Loucy (cell line): ENCODE data around the gene EDEM2.

Source experiments
- H2AFZ ChIP-seq: fragments of 200-600 bp; sonication (generic); 2 replicates; pipeline ENCODE4 v1.6.0; 2016; ENCODE audit warnings: antibody characterized with exemption, mild to moderate bottlenecking, low read length, moderate library complexity
- H3F3A ChIP-seq: fragments of 200-600 bp; 2 replicates; pipeline ENCODE4 v1.6.0; 2016; ENCODE audit warnings: antibody characterized with exemption, low read depth, mild to moderate bottlenecking
- H3K27me3 ChIP-seq: fragments of 200-600 bp; sonication (generic); 2 replicates; pipeline ENCODE4 v1.6.1; 2014; ENCODE audit warnings: low read length, mild to moderate bottlenecking; ENCODE audit not compliant: insufficient read depth, poor library complexity, severe bottlenecking
- H3K36me3 ChIP-seq: fragments of 200-600 bp; sonication (generic); 2 replicates; pipeline ENCODE4 v1.6.1; 2016; ENCODE audit warnings: low read length; ENCODE audit not compliant: insufficient read depth
- H3K4me1 ChIP-seq: fragments of 200-600 bp; sonication (generic); 2 replicates; pipeline ENCODE4 v1.5.1; 2014; ENCODE audit warnings: low read length, mild to moderate bottlenecking; ENCODE audit not compliant: insufficient read depth, poor library complexity, severe bottlenecking
- H3K4me2 ChIP-seq: fragments of 200-600 bp; sonication (generic); 2 replicates; pipeline ENCODE4 v1.6.0; 2014; ENCODE audit warnings: antibody characterized with exemption, low read length, low read depth, mild to moderate bottlenecking; ENCODE audit not compliant: poor library complexity, severe bottlenecking
- H3K4me3 ChIP-seq: fragments of 200-600 bp; sonication (generic); 2 replicates; pipeline ENCODE4 v1.5.1; 2014; ENCODE audit warnings: low read length, mild to moderate bottlenecking, mixed read lengths; ENCODE audit not compliant: poor library complexity, severe bottlenecking
- H3K79me2 ChIP-seq: fragments of 200-600 bp; sonication (generic); 2 replicates; pipeline ENCODE4 v1.6.1; 2014; ENCODE audit warnings: low read length; ENCODE audit not compliant: insufficient read depth
- H3K9ac ChIP-seq: fragments of 200-600 bp; sonication (generic); 2 replicates; pipeline ENCODE4 v1.6.0; 2014; ENCODE audit warnings: mild to moderate bottlenecking, low read depth, low read length, moderate library complexity; ENCODE audit not compliant: poor library complexity, severe bottlenecking
- H3K9me2 ChIP-seq: fragments of 200-600 bp; sonication (generic); replicated peaks from 2 replicates; pipeline ENCODE4 v1.6.1; 2016; ENCODE audit warnings: low read depth, low read length, mixed read lengths
- H3K9me3 ChIP-seq: fragments of 200-600 bp; sonication (generic); 2 replicates; pipeline ENCODE4 v1.6.1; 2014; ENCODE audit warnings: mild to moderate bottlenecking, antibody characterized with exemption, low read length, low read depth; ENCODE audit not compliant: insufficient read depth
- H4K20me1 ChIP-seq: fragments of 200-600 bp; sonication (generic); 2 replicates; pipeline ENCODE4 v1.6.0; 2014; ENCODE audit warnings: antibody characterized with exemption, low read length, mild to moderate bottlenecking; ENCODE audit not compliant: insufficient read depth, poor library complexity, severe bottlenecking
- CTCF ChIP-seq: fragments of 200-600 bp; sonication (generic); conservative IDR thresholded peaks from 2 replicates; pipeline ENCODE4 v1.5.1; 2014; ENCODE audit warnings: mild to moderate bottlenecking, antibody characterized with exemption, low read length
- EZH2phosphoT487 ChIP-seq: fragments of 200-600 bp; IDR thresholded peaks from 2 replicates; pipeline ENCODE4 v1.6.1; 2018; ENCODE audit warnings: antibody characterized with exemption, mild to moderate bottlenecking, moderate library complexity, borderline replicate concordance

EDEM2 gene

DNA sequence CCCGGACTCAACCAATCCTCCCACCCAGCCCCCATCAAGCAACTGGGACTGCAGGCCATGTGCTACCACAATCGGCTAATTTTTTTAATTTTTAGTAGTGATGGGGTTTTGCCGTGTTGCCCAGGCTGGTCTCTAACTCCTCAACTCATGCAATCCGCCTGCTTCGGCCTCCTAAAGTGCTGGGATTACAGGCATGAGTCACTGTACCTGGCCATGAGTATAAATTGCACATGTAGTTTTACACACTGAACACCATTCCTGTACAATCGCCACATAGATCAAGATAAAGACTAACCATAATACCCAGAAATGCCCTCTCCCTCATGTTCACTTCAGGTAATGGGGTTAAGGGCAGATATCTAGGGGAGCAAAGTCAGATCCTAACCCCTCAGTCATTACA is 80.9 kb downstream of the EDEM2 start:
- peaks cover 50% of the 10 kb centered on the region for H4K20me1 ChIP-seq
- no peak overlapping the region for H3K4me3 ChIP-seq
- H3K9ac ChIP-seq = no peak overlapping the region
- H3K36me3 ChIP-seq = peaks cover 56% of the 10 kb centered on the region; the same call in 1 of the 2 replicates
- no peaks in the 10 kb centered on the region for H3F3A ChIP-seq
- H3K27me3 ChIP-seq = no peaks in the 10 kb centered on the region
- H3K79me2 ChIP-seq = peaks cover 71% of the 10 kb centered on the region
- H3K9me2 ChIP-seq = no peaks in the 10 kb centered on the region
- peaks cover 20% of the 10 kb centered on the region for H3K4me1 ChIP-seq
- H2AFZ ChIP-seq = no peak overlapping the region
- H3K9me3 ChIP-seq = no peaks in the 10 kb centered on the region
- H3K4me2 ChIP-seq = no peak overlapping the region
- no peak for TF ChIP-seq EZH2phosphoT487
- TF ChIP-seq CTCF = no peak
